SK-N-SH (cell line): ENCODE measurements around the gene GALM. TPM values are rescaled to one million over a fixed set of nuclear protein-coding genes. Genes with fewer than 3 reads are reported as not detected.

Experiments
- CTCF ChIA-PET: fragments of 300-600, 350-600 bp; formaldehyde crosslinking; extraction: SDS; loops from one replicate; lab custom pipeline; 2021; lab: Yijun Ruan, JAX
- POLR2A ChIA-PET: fragments of 350-600 bp; sonication (Branson Sonifier 250); formaldehyde crosslinking; extraction: SDS; loops from one replicate; lab custom pipeline; 2020; ENCODE audit warnings: antibody characterized with exemption, inconsistent platforms; lab: Yijun Ruan, JAX
- DNase-seq: peaks from one replicate; pipeline ENCODE4 v3.0.0; 2012
- H2AFZ ChIP-seq: fragments of 200-600 bp; sonication (generic); 2 replicates; pipeline ENCODE4 v1.8.1; 2016; ENCODE audit warnings: antibody characterized with exemption, mild to moderate bottlenecking, low read depth
- H3F3A ChIP-seq: fragments of 200-600 bp; sonication (generic); replicated peaks from 2 replicates; pipeline ENCODE3; 2016; ENCODE audit warnings: antibody characterized with exemption, mild to moderate bottlenecking; ENCODE audit not compliant: insufficient read depth
- H3K27ac ChIP-seq, 2 experiments: fragments of 200-500 bp in 1 of 2; fragments of 200-600 bp in 1 of 2; sonication (Bioruptor generic) in 1 of 2; sonication (generic), shearing (Covaris generic) in 1 of 2; 2 replicates each; pipeline versions ENCODE4 v1.5.1 to v1.6.1; 2014 to 2016; ENCODE audit warnings: low read depth in 2 of 2, inconsistent platforms in 1 of 2, low read length in 1 of 2, mild to moderate bottlenecking in 1 of 2, mixed read lengths in 1 of 2
- H3K27me3 ChIP-seq: fragments of 200-600 bp; sonication (generic), shearing (Covaris generic); 2 replicates; pipeline ENCODE4 v1.6.1; 2016; ENCODE audit warnings: mixed run types; ENCODE audit not compliant: insufficient read depth
- H3K36me3 ChIP-seq, 2 experiments: fragments of 200-500 bp in 1 of 2; fragments of 200-600 bp in 1 of 2; sonication (Bioruptor generic) in 1 of 2; sonication (generic) in 1 of 2; replicated peaks in 1 of 2; 2 replicates each; pipeline versions ENCODE3 to v1.5.1; 2014 to 2016; ENCODE audit warnings: low read length in 1 of 2, mild to moderate bottlenecking in 1 of 2; ENCODE audit not compliant: insufficient read depth in 2 of 2, control insufficient read depth in 1 of 2
- H3K4me1 ChIP-seq, 2 experiments: fragments of 200-500 bp in 1 of 2; fragments of 200-600 bp in 1 of 2; sonication (Bioruptor generic) in 1 of 2; sonication (generic), shearing (Covaris generic) in 1 of 2; 2 replicates each; pipeline versions ENCODE4 v1.5.1 to v1.6.1; 2014 to 2016; ENCODE audit warnings: low read depth in 1 of 2, low read length in 1 of 2, mixed run types in 1 of 2; ENCODE audit not compliant: insufficient read depth in 2 of 2, control insufficient read depth in 1 of 2
- H3K4me2 ChIP-seq: fragments of 200-600 bp; sonication (generic), shearing (Covaris generic); 2 replicates; pipeline ENCODE4 v1.6.1; 2017; ENCODE audit warnings: mixed run types
- H3K4me3 ChIP-seq, 2 experiments: fragments of 200-500 bp in 1 of 2; fragments of 200-600 bp in 1 of 2; sonication (Bioruptor generic) in 1 of 2; sonication (generic), shearing (Covaris generic) in 1 of 2; 2 replicates each; pipeline versions ENCODE4 v1.5.1 to v1.8.1; 2014 to 2016; ENCODE audit warnings: low read depth in 2 of 2, inconsistent platforms in 1 of 2, low read length in 1 of 2, mild to moderate bottlenecking in 1 of 2, mixed read lengths in 1 of 2, moderate library complexity in 1 of 2
- H3K79me2 ChIP-seq: fragments of 200-600 bp; sonication (generic); 2 replicates; pipeline ENCODE4 v1.8.1; 2017; ENCODE audit warnings: mild to moderate bottlenecking; ENCODE audit not compliant: insufficient read depth
- H3K9ac ChIP-seq: fragments of 200-600 bp; sonication (generic); 2 replicates; pipeline ENCODE4 v1.6.1; 2017; ENCODE audit warnings: mixed run types
- H3K9me2 ChIP-seq: fragments of 200-600 bp; sonication (generic); 2 replicates; pipeline ENCODE4 v1.6.1; 2017; ENCODE audit warnings: mixed run types
- H3K9me3 ChIP-seq: fragments of 200-600 bp; sonication (generic); 2 replicates; pipeline ENCODE4 v1.6.1; 2017; ENCODE audit warnings: mixed run types, mild to moderate bottlenecking, moderate library complexity
- H4K20me1 ChIP-seq: fragments of 200-600 bp; sonication (generic); 2 replicates; pipeline ENCODE4 v1.6.1; 2017; ENCODE audit warnings: mild to moderate bottlenecking, mixed run types; ENCODE audit not compliant: insufficient read depth
- CHD2 ChIP-seq: fragments of 150-350 bp; IDR thresholded peaks from 2 replicates; pipeline ENCODE4 v1.6.1; 2018; ENCODE audit warnings: low read length; ENCODE audit not compliant: partially characterized antibody
- ELF1 ChIP-seq: IDR thresholded peaks from 2 replicates; pipeline ENCODE4 v1.4.0; 2012
- EP300 ChIP-seq, 2 experiments: IDR thresholded peaks; 2 replicates each; pipeline versions ENCODE4 v1.4.0 to v1.6.1; 2012; ENCODE audit warnings: borderline replicate concordance in 1 of 2, low read depth in 1 of 2, low read length in 1 of 2
- EZH2phosphoT487 ChIP-seq: fragments of 200-600 bp; sonication (generic); IDR thresholded peaks from 2 replicates; pipeline ENCODE4 v1.6.1; 2017; ENCODE audit warnings: low read depth, mixed run types, mild to moderate bottlenecking, antibody characterized with exemption, moderate library complexity, borderline replicate concordance
- FOSL2 ChIP-seq: IDR thresholded peaks from 2 replicates; pipeline ENCODE4 v1.4.0; 2012; ENCODE audit warnings: low read depth, mild to moderate bottlenecking, moderate library complexity, borderline replicate concordance
- FOXM1 ChIP-seq: IDR thresholded peaks from 2 replicates; pipeline ENCODE4 v1.4.0; 2012; ENCODE audit warnings: low read depth, mild to moderate bottlenecking
- IRF3 ChIP-seq: fragments of 150-350 bp; IDR thresholded peaks from 2 replicates; pipeline ENCODE4 v1.6.1; 2016; ENCODE audit warnings: mild to moderate bottlenecking, low read depth, low read length
- MAX ChIP-seq: IDR thresholded peaks from 2 replicates; pipeline ENCODE4 v1.4.0; 2012; ENCODE audit warnings: low read depth
- MEF2A ChIP-seq: IDR thresholded peaks from 2 replicates; pipeline ENCODE4 v1.4.0; 2012; ENCODE audit warnings: low read depth, borderline replicate concordance
- NFIC ChIP-seq: IDR thresholded peaks from 2 replicates; pipeline ENCODE4 v1.4.0; 2012; ENCODE audit warnings: borderline replicate concordance
- POLR2AphosphoS5 ChIP-seq: IDR thresholded peaks from 2 replicates; pipeline ENCODE4 v1.6.1; 2012; ENCODE audit warnings: low read depth, low read length
- RAD21 ChIP-seq: IDR thresholded peaks from 2 replicates; pipeline ENCODE4 v1.6.1; 2012; ENCODE audit warnings: mild to moderate bottlenecking, low read length
- RCOR1 ChIP-seq: fragments of 150-350 bp; IDR thresholded peaks from 2 replicates; pipeline ENCODE4 v1.6.1; 2017; ENCODE audit warnings: antibody characterized with exemption, low read length
- RFX5 ChIP-seq: IDR thresholded peaks from 2 replicates; pipeline ENCODE4 v1.6.1; 2012; ENCODE audit warnings: mild to moderate bottlenecking, improper control_type of control experiment, low read length
- SIN3A ChIP-seq: IDR thresholded peaks from 2 replicates; pipeline ENCODE4 v1.6.1; 2012; ENCODE audit warnings: low read depth, mild to moderate bottlenecking, low read length, moderate library complexity, borderline replicate concordance
- TAF1 ChIP-seq: IDR thresholded peaks from 2 replicates; pipeline ENCODE4 v1.6.1; 2012; ENCODE audit warnings: low read depth, mild to moderate bottlenecking, low read length, moderate library complexity, borderline replicate concordance
- TCF12 ChIP-seq: IDR thresholded peaks from 2 replicates; pipeline ENCODE4 v1.4.0; 2012
- USF2 ChIP-seq: fragments of 150-350 bp; IDR thresholded peaks from 2 replicates; pipeline ENCODE4 v1.6.1; 2017; ENCODE audit warnings: antibody characterized with exemption, low read length, low read depth, borderline replicate concordance
- ZBTB33 ChIP-seq: IDR thresholded peaks from 2 replicates; pipeline ENCODE4 v1.4.0; 2012; ENCODE audit warnings: low read depth, borderline replicate concordance
- WGBS: methylation state at CpG from one replicate; pipeline ENCODE4 v1.1.6; 2017; ENCODE audit warnings: low lambda C conversion rate; 5-methylcytosine and 5-hydroxymethylcytosine counted together
- polyA plus RNA-seq, 3 experiments: library from polyadenylated mRNA; depleted of rRNA; stranded (reverse); fragments of >200 nt; gene quantifications; 2 replicates each; pipeline ENCODE4 v1.2.3, GENCODE V29; 2012

The GALM gene
- polyA plus RNA-seq, 1 of the 3 experiments (the other 2 are of a cell fraction) = 17.9 TPM

- no peaks in the 10 kb centered on the region for H3K9me2 ChIP-seq
- no peak overlapping the region for H3K9ac ChIP-seq
- no peak overlapping the region for H3K4me3 ChIP-seq
- DNase-seq = no peak
- H3K27ac ChIP-seq = no peak overlapping the region
- H3F3A ChIP-seq = peaks cover 5% of the 10 kb centered on the region
- H2AFZ ChIP-seq = no peak overlapping the region
- peaks cover 4 to 18% of the 10 kb centered on the region in 2 experiments for H3K36me3 ChIP-seq
- H3K4me1 ChIP-seq = no peaks in the 10 kb centered on the region; a peak in 1 of 4 replicates
- no peaks in the 10 kb centered on the region for H3K79me2 ChIP-seq
- WGBS = 87% methylated on average over 14 of the region's 14 CpGs
- no peaks in the 10 kb centered on the region for H3K9me3 ChIP-seq
- no peak for TF ChIP-seq FOXM1
- no peak for TF ChIP-seq CHD2
- H3K27me3 ChIP-seq = no peaks in the 10 kb centered on the region
- H4K20me1 ChIP-seq = no peaks in the 10 kb centered on the region
- POLR2A ChIA-PET = interaction anchor here (1.0 to 1.2 kb wide), 2 partner anchors 12 to 20 kb away, joined by 3 to 6 read pairs; partner anchors contain the start of gene SRSF7
- CTCF ChIA-PET = interaction anchor here (0.8 to 2.8 kb wide), 8 partner anchors 12 to 417 kb away, joined by 3 to 7 read pairs (median 5); partner anchors contain the start of gene HNRNPLL
- H3K4me2 ChIP-seq = no peak overlapping the region
Observed at GRCh38 chr2:38731684-38732221, 65.8 kb downstream of the GALM start.

- Histone ChIP-seq H3K4me2 (no peak overlapping the region), H3K27me3 (no peaks in the 10 kb centered on the region)
- no peak for TF ChIP-seq ZBTB33
- TF ChIP-seq TCF12 = no peak
- no peak for TF ChIP-seq USF2
- no peak for TF ChIP-seq MEF2A
- no peak for TF ChIP-seq RFX5
- no peak for TF ChIP-seq RCOR1
- TF ChIP-seq IRF3 = no peak
- no peak for TF ChIP-seq FOXM1
- no peak for TF ChIP-seq NFIC
- no peak for TF ChIP-seq EZH2phosphoT487
- no peak for TF ChIP-seq EP300 (IDR thresholded peaks at IDR 0.05; ENCODE audit: borderline replicate concordance in 1 of 2, low read depth in 1 of 2, low read length in 1 of 2)
- no peak for TF ChIP-seq SIN3A
- TF ChIP-seq FOSL2 = no peak
- TF ChIP-seq POLR2AphosphoS5 = no peak
- TF ChIP-seq ELF1 = no peak
- TF ChIP-seq MAX = no peak
- no peak for TF ChIP-seq RAD21
- TF ChIP-seq TAF1 = no peak
- TF ChIP-seq, all 33 proteins: peak for 0
- DNase-seq = no peak
- H3K9ac ChIP-seq = no peak overlapping the region
- H4K20me1 ChIP-seq = no peaks in the 10 kb centered on the region
- H3K4me1 ChIP-seq = no peaks in the 10 kb centered on the region; a peak in 1 of 4 replicates
- peaks cover 15 to 30% of the 10 kb centered on the region in 2 experiments for H3K36me3 ChIP-seq
- H3K4me3 ChIP-seq = no peak overlapping the region
- no peak overlapping the region for H2AFZ ChIP-seq
- WGBS = 96% methylated on average over 6 of the region's 6 CpGs
- H3F3A ChIP-seq = peaks cover 5% of the 10 kb centered on the region
- POLR2A ChIA-PET = interaction anchor here (1.0 to 2.1 kb wide), 2 partner anchors 18 to 132 kb away, joined by 3 to 17 read pairs; partner anchors contain the start of gene SRSF7
- no peaks in the 10 kb centered on the region for H3K9me3 ChIP-seq
- no peaks in the 10 kb centered on the region for H3K9me2 ChIP-seq
- H3K79me2 ChIP-seq = peaks cover 3% of the 10 kb centered on the region; the same call in 1 of the 2 replicates
- CTCF ChIA-PET = interaction anchor here (0.7 to 2.8 kb wide), 8 partner anchors 14 to 418 kb away, joined by 3 to 19 read pairs (median 6); partner anchors contain the start of gene HNRNPLL
- H3K27ac ChIP-seq = no peak overlapping the region
Observed at GRCh38 chr2:38733300-38733971, 67.5 kb downstream of the GALM start.
